CD4-positive, alpha-beta T cell treated with Interleukin-6 for 4 hours (primary cell): Measurements from ENCODE around the gene TINCR.
"Not testable (repeated sequence)": the region's sequence is repeated elsewhere in the genome, so short reads cannot be mapped to it uniquely, and the experiment has no call there.

Experiments
- DNase-seq: peaks from one replicate; pipeline ENCODE4 v3.0.0-alpha.2; 2020; ENCODE audit warnings: mixed read lengths

TINCR gene

DNA sequence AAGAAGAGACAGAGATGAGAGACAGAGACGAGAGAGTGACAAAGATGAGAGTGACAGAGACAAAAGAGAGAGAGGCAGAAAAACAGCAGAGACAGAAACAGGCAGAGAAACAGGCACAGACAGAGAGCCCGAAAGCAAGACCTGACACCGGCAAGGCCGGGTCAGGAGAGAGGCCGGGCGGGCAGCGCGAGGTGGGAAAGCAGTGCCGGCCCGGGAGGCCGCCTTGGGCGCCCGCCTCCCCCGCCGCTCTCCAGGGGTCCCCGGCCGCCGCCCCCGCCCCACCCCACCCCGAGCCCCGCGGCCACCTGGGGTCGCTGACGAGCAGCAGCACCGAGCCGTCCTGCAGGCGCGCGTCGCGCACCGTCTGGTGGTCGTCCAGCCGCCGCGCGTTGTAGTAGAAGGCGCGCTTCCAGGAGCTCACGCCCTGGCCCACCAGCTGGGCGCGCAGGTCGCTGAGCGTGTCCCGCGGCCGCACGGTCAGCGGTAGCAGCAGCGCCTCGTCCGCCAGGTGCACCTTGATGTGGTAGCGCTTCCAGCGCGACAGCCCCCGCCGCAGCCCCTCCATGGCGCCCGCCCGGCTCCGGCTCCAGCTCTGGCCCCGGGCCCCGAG, at the start of gene TINCR:
Gene TINCR (minus strand): TSS at position 594 of the 610 bp plus-strand sequence.
- DNase-seq = no peak

DNA sequence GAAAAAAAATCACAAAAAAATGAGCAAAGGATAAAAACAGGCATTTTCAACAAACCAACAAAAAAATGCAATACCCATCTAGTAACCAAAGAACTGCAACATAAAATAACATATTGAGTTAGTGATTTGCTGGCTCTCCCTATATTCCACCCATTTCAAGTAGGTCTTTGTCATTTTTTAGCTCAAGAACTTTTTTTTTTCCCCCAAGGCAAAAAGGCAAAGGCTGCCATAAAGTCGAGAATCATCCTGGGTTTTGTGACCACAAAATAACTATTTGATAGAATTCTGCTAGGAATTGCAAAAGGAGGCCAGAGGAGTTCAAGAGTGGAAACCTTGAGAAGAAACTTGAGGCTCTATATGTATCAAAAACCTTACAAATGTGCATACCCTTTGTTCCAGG, 49.3 kb upstream of the TINCR start:
- no peak for DNase-seq

DNA sequence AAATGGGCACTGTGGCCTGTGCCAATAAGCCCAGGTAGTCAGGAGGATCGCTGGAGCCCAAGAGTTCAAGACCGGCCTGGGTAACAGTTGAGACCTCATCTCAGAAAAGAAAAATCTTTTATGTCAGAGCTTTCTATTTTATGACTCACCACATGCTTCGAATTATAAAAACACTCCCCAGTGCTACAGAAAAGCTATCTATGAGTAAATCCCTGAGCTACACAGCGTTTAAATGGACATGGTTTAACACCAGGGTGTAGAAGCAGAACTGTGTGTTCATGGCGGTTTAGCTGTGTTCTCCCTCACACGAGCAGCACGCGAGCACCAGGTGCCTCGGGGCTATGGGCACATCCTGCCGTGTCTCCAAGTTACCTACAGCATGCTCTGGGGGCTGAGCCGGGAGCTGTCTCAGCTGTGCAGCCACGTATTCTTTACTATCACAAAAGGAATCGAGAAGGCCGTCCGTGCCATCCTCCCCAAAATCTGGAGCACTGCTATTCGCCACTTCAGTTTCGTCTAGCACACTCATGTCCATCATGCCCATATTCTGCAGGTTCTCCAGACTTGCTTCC, 48.1 kb upstream of the TINCR start:
- DNase-seq = no peak

DNA sequence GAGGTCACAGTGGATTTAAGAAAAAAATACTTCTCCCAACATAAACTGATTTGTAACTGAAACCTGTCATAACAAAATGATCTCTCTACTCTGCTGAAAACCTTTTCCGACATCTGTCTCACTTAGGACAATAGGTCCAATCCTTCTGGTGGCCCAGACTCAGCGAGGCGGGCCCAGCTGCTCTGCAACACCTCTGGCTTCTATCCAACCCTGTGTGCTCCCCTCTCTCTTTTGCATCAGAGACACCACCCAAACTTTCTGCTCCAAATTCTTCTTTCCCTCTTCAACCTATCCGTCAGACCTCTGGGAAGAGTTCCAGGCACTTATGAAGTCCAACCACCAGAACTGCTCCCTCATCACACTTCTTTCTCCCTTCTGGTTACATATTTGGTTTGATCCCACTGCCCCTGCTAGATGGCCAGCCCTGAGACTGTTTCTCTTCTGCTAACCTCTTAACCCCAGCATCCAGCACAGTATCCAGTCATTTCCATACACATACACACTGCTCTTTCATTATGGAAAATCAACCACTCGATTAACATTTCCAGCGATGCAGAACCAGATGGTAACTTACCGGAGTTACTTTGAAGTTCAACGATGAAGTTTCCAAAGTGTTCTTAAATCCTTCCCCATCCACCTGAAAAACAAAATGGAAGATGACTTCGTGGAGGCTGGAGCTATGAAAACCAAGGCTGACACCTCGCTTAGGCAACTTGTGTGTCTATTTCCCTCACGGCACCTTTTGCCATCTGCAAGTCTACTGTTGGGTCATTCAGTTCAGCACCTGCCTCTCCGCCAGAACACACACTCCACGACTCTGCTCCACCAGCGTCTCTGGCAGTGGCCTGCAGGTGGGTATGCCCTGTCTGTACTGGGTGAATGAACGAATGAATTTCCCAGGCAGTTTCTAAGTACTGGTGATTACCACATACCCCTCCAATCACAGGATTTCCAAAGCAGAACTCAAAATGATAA, 45.4 kb upstream of the TINCR start:
- no peak for DNase-seq

DNA sequence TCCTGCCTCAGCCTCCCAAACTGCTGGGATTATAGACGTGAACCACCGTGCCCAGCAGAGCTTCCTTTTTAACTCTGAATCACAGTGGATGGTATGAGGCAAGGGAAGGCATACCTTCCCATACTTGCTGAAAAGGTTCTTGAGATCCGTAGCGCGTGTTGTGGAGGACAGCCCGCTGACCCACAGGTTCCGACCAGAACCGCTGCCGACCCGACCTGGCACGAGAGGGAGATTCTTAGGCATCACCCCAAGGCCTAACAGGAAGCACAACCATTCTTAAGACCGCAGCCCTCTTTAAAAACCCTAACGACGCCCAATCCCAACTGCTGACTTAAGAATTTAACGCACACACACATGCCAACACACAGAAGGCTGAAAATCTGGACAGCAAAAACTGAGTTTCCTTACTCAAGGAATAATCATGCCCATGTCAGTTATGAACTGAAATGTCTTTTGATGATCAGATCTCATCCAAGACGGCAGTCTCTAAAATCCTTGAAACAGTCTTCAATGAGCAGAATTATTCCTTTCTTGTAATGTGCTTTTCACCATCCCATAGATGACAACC, 42.2 kb upstream of the TINCR start:
- no peak for DNase-seq

DNA sequence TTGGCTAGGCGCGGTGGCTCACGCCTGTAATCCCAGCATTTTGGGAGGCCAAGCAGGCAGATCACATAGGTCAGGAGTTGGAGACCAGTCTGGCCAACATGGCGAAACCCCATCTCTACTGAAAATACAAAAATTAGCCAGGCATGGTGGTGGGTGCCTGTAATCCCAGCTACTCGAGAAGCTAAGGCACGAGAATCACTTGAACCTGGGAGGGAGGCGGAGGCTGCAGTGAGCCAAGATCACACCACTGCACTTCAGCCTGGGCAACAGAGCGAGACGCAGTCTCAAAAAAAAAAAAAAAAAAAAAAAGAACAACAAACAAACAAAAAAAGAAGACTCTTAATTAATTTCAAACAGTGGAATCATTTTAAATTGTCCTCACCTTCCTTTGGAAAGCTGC, 41.0 kb upstream of the TINCR start:
- DNase-seq = not testable (repeated sequence)

DNA sequence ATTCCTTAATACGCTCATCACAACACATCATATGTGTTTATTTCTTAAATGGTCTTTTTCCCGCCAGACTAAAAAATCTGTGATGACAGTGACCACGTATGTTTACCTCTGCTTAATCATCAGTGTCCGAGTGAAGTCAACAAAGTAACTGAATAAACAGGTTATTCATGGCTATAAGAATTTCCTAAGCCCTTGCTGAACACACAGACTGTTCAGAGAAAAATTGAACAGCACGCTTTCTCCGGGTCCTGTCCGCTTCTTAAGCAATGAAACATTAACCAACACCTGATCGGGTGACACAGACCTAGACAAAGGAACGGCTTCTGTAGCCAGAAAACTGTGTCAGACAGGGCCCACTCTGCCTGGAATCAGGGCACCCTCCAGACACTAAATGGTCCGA, 40.5 kb upstream of the TINCR start:
- no peak for DNase-seq

DNA sequence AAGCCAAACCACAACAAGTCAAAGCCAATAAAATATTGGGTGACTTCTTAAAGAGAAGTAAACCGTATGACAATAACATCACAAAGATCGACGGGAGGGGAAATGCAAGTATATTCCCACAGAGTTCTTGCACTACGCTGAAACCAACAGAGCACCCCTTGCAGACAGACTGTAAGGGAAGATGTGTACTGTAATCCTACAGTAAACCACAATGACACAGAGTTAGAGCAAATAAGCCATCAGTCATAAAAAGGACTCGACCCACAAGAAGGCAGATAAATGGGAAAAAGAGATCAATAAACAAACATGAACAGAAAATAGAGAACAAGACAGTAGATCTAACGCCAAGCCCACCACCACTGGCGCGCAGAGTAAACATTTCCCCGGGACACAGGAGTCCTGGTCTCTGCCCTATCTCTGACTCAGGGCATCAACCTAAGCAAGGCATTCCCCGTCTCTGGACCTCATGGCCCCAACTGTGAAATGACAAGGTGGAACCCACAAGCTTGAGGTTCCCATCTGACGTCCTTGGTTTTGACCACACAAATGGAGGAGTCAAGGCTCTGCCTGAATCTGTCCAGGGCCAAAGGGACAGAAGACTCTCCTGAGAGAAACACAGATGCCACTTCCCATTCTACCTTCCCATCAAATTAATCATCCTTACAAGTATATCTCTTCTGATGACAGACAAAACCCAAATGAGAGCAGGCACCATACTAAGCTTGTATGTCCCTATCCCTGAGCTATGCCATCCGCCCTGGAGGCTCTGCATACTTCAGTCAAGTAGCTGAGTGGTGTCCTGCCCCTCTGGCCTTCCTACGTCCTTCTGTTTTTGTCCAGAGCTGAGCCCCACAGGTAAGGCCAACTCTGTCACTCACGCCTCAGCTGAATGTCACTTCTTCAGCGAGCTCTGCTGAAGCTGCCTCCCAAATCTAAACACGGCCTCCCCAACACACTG, 39.8 kb upstream of the TINCR start:
- DNase-seq = no peak

DNA sequence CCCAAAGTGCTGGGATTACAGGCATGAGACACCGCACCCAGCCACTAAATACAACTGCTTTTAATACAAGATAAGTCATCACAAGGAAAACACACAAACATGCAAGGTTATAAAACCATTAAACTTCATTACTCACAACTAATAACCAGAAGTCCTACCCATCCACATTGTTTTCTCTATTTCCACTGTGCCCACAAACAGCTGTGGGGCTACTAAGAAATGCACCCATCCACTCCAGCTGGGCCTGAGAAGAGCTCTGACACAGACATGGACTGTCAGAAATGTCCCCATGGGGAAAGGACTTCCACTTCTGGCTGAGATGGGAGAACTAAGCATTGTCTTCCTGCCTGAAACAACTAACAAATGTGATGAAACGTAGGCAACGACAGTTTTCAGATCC, 37.6 kb upstream of the TINCR start:
- no peak for DNase-seq

DNA sequence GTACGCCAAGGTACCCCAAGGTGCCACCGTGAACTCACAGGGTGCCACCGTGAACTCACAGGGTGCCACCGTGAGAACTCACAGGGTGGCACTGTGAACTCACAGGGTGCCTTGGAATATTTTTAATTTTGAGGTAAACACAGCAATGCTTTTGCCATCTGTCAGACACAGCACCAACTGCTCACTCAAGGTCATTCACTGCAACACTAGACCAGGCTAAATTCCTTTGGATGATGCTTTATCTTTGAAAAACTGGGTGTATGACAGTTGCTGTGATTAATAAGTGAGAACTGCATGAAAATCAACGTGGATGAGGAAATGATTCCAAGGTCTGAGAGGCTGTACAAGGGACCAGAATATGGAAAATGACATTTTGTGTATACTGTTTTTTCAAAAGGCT, 35.9 kb upstream of the TINCR start:
- DNase-seq = no peak

DNA sequence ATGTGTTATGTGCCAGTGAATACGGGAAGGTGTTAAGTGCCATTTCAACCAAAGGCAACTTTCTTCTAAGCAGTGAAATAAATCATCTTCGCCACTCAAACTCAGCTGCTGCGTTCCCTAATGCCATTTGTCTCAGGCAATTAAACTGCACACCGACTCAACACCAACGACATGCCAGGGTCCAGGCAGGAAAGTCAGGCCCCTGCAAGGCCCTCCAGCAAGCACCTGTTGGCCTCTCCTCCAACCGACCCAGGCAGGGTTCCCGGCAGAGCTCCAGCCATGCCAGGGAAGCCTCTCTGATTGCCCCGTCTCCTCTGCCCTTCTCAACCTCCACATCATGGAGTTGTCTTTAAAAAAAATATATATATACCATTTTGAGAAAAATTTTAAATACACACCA, 33.0 kb upstream of the TINCR start:
- no peak for DNase-seq

DNA sequence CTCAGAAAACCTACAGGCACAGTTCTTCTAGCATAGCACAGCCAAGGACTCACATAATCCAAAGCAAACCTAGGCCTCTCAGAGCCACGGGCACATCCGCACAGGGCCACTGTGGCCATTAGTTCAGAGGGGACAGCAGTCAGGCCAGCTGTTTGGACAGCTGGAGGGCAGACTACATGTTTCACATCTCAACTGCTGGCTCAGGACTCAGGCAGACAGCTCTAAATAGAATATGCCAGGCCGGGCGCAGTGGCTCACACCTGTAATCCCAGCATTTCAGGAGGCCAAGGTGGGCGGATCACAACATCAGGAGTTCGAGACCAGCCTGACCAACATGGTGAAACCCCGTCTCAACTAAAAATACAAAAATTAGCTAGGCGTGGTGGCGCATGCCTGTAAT, 28.0 kb upstream of the TINCR start:
- DNase-seq = no peak

DNA sequence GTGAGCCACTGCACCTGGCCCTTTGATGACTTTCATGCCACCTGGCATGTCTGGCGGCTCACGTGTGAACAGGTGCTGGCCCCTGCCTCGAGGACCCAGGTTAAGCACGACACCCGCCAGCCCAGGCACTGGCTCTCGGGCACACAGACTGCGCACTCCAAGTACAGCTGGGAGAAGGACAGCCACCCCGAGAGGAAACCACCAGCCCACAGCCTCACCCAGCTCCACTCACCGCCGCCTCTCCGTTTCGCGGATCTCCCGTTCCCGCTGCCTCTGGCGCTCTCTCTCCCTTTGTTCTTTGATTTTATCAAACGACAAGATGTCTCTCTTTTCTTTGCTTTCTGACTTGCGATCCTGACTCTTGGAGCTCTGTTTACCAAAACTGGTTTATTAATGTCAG, 27.4 kb upstream of the TINCR start:
- no peak for DNase-seq

DNA sequence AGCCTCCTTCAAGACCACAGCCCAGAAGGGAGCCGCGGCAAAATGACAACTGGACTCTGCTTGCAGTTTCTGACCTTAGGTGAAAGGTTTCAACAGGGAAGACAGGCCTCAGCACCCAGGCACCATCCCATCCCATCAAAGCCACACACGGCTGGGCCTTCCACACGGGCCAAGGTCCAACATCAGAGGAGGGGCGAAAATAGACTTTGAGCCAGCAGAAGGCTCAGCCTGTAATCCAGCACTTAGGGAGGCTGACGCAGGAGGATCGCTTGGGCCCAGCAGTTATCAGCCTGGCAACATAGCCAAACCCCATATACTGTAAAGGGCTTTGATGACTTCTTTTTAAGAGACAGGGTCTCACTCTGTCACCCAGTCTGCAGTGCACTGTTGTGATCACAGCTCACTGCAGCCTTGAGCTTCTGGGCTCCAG, 26.8 kb upstream of the TINCR start:
- no peak for DNase-seq

DNA sequence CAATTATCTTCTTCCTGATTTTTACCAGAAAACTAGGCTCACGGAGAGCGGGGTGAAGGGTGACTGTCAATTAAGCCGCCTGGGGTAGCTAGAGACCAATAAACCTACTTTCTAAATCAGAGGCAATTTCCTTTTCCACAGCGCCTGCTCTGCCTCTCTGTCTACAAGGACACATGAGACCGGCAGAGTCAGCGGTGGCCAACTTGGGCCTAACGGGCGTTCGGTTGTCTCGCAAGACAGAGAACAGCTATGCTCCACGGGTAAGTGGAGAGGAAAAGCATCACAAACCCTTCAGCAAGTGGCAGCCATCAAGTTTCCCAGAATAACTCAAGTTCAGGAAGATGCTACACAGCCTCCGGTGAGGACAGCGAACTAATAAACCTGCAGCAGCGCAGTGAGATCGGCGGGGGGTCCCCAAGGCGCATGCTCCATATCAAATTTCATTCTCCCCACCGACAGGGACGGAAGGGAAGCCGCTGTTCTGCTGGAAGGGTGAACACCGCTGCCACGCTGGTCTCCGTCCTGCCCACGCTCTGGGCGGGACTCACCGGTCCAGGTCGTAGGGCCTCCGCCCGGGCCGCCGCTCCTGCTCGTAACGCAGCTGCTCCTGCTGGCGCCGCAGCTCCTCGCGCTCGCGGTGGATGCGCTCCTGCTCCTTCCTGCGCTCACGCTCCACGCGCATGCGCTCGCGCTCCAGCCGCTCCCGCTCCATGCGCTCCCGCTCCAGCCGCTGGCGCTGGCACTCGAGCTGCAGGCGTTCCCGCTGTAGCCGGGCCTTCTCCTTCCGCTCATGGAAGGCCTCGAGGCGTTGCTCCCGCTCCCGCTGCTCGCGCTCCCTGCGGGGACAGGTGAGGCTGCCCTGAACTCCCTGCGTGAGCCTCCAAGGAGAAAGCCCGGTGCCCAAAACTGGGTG, 25.8 kb upstream of the TINCR start:
- no peak for DNase-seq

DNA sequence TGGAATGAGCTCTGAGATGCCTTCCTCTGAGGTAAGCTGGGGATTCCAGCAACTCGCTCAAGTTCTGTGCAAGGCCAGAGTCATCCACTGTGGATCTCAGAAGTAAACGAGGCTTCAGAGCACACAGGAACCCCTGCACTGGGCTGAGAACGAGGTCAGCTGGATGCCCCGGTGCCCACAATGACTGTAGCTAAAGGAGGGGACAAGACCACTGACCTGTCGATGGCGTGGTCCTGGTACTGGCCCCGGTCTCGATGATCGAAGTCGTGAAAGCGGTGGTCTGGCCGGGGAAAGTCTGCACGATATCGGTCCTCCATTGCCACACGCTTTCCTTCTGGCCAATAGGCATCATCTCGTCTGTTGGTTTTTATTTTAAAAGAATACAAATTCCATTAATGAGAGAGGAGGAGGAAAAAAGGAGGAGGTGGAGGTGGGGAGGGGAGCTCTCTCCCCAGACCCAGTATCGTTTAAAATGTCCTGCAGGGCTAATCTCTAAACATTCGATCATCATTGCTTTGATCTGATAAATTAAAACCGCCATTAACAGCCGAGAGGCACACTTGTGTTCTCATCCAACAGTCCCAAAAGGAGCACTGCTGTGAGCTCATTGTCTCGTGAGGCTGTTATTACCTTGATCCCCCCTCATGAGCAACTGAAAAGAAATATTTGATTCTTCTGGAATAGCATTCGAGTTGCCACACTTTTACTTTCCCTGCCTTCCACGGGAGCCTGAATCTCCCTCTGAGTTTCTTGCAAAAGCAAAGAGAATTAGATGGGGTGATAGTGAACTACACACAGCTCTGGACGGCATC, 25.0 kb upstream of the TINCR start:
- DNase-seq = no peak

DNA sequence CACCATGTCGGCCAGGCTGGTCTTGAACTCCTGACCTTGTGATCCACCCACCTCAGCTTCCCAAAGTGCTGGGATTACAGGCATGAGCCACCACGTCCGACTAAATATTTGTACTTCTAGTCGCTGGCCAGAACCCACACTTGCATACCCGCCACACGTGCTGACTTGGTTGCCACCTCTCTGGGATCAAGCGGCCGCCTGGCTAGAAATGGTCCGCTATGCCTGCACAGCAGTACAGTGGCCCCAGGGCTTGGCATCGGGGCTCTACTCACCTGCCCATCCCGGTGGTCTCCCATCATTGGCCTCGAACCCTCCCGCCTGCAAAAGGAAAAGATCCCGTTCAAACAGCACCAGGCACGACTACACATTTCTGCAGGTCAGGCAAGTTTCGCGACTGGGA, 23.7 kb upstream of the TINCR start:
- no peak for DNase-seq

DNA sequence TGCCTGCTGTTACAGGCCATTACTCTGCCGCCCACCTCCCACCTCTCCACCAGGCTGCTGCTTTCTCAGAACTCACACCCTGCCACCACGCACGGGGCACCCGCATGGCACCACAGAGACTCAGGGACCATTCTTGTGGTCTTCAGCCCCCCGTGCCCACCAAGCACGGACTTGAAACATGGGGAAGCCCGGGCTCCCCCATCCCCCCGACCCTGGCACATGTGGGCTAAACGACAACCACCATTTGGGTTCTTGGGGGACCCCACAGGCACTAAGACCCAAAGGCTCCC, 23.1 kb upstream of the TINCR start:
- DNase-seq = no peak

DNA sequence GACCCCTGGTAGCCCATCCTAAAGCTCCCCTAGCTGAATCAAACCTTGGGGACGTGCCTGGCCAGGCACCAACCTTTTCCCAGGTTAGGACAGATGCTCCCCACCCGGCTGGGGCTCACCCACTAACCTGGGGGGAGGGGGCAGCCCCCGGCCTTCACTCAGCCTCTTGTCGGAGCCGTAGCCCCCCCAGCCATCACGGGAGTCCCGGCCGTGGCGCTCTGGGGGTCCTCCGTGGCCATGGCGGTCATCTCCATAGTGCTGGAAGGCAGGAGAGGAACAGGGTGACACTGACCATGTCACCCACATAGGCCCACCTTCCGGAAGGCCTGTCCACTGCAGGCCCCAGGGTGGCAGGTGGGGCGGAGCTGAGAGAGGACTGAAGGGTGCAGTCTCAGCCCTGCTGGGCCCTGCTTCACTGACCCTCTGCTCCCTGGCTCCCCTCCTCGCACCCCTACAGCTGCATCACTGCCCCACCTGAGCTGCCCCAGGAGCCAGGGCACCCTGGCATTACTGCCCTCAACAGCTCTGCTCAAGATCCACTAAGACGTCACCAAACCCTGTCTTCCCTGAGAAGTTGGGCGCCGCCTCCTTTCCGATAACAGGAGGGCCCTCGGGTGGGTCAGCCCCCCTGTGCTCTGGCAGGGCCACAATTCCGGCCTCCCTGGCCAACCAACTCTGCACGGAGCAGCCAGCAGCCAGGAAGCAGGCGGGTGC, 22.6 kb upstream of the TINCR start:
- no peak for DNase-seq
